Stimulated activated CD4-positive, alpha-beta T cell treated with anti-CD3 and anti-CD28 coated beads, TNF-alpha, amount 100 ng/mL, for 1 hour (primary cell): ENCODE measurements around the gene SLC46A3.
"Not testable (repeated sequence)": the region's sequence is repeated elsewhere in the genome, so short reads cannot be mapped to it uniquely, and the experiment has no call there.

Experiments used
- DNase-seq, 3 donors: peaks; one replicate each; pipeline ENCODE4 v3.0.0-alpha.2; 2020; ENCODE audit warnings: low read depth in 3 of 3, low spot score in 1 of 3

Gene SLC46A3

DNA sequence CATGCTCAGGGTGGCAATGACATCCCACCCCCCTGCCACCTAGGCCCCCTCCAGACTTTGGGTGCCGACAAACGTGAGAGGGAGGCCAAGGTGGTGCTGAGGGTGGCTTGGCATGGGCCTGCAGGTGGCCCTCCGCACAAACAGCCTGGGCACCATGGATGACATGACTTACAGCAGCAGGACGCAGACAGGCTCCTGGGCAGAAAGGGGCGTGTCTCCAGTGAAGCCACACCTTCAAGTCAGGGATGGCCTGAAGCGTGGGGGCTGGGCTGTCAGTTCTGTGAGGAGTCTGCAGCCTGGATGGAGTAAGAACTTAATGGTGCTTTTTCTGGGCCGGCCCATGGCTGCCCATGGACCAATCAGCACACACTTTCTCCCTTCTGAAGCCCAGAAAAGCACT is 34.5 kb downstream of the SLC46A3 start:
- DNase-seq, result no peak

DNA sequence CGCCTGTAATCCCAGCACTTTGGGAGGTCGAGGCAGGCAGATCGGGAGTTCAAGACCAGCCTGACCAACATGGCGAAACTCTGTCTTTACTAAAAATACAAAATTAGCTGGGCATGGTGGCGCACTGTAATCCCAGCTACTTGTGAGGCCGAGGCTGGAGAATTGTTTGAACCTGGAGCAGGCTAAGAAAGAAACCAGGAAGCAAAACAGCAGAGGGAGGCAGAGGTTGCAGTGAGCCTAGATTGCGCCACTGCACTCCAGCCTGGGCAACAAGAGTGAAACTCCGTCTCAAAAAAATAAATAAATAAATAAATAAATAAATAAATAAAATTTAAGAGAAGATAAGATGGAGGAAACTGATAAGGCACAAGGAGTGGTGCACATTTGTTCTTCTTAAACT is 35.6 kb downstream of the SLC46A3 start:
- DNase-seq, result not testable (repeated sequence)

DNA sequence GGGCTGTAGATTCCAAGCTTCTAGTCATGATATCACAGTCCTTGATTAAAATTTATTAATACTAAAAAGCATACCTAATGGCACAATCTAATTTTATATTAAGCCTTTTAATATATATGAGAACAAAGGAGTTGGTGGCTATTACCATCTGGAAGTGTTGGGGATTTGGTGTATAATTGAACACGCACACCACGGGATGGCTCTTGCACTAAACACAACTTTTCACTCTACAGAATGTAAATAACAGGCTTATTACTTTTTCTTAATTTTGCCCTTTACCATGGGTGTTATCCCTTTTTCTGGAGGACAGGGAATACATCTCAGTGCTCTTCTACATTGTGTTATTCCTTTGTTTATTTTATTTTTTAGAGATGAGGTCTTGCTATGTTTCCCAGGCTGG is 38.2 kb downstream of the SLC46A3 start:
- no peak for DNase-seq

DNA sequence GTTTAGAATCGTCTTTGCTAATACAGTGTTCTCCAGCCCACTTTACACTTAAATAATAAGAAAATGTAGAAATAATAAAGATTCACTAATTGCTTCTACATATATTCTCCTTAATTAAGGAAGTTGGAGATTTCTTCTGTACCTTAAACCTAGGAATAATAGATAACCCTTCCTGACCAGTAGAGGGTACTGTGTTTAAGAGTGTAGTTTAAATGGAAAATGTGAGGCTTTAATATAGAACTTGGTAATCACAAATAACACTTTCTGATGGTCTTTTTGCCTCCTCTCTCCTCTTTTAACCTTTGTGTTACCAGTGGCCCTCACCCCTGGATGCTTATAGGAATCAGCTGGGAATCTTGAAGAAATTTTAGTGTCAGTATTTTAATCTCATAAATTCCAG is 39.1 kb downstream of the SLC46A3 start:
- no peak for DNase-seq

DNA sequence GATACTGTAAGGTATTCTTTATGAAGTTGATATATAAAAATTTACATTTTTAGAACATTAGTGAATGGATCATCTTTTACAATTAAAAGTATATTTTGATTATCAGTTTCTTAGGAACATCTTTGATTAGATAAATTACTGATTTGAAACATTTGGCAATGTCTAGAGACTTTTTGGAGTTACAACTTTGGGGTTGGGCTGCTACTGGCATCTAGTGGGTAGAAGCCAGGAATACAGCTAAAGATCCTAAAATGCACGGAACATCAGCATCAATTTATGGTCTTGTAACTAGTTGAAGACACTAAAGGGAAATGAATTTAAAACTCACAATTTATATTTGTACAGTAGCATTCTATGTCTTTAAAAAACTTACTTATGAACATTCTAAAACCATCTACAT is 40.0 kb downstream of the SLC46A3 start:
- DNase-seq, result no peak

DNA sequence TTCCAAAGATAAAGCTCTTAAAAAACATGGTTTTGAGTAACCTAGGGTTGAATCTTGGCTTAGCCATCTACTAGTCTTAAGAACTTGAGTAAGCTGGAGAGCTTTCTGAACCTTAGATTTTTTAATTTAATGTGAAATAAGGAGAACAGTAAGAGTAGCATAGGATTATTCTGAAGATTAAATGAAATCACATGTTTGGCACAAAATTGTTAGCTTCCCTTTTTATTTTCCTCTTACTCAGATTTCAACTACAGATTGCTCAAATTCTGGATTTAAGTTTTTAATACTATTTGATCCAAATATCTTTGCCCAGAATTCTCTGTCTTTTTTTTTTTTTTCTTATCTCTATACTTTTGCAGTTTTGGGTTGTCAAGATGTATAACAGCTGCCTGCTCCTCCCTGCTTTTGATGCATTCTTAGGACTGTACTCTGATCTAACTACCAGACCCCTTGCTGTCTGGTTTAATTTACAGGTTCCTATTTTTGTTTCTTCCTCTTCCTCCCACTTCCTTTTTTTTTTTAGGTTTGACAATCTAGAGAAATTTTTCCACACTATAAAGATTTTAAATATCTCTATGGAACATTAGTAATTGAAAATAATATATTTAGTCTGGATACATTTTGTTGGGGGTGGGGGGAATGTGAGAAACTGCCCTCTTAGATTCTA is 47.5 kb downstream of the SLC46A3 start:
- DNase-seq, result no peak

DNA sequence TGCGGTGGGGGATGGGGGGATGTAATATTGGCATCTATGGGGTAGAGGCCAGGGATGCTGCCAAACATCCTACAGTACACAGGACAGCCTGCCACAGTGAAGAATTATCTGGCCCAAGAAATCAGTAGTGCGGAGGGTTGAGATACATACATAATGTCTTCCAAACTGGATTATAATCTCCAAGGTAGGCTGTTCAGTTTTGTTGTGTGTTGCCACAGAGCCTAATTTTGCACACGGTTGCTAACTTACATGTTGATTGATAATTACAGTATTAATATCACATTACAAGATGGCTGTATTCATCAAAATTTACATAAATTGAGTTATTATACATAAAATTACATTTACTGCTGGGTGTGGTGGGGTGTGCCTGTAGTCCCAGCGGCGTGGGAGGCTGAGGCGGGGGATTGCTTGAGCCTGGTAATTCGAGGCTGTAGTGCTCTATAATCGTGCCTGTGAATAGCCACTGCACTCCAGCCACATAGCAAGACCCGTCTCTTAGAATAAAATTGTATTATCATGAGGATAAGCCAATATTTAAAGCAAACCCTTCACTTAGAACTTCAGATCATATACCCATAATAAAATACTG is 51.8 kb downstream of the SLC46A3 start:
- DNase-seq, result no peak

DNA sequence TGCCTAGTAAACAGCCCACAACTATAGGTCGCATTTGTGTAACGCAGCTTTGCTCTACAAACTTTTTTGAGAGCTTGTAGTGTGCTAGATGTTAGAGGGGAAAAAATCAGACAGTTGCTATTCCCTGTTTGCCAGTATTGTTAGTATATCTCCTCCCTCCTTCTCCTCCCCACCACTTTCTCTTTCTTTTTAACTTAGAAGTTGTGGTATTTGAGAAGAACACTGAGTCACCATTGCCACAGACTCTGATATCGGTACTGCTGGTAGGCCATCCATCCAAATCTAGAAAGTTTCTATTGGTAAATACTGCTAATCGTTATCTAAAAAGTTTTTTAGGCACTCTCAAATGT is 59.2 kb downstream of the SLC46A3 start:
- DNase-seq, result no peak

DNA sequence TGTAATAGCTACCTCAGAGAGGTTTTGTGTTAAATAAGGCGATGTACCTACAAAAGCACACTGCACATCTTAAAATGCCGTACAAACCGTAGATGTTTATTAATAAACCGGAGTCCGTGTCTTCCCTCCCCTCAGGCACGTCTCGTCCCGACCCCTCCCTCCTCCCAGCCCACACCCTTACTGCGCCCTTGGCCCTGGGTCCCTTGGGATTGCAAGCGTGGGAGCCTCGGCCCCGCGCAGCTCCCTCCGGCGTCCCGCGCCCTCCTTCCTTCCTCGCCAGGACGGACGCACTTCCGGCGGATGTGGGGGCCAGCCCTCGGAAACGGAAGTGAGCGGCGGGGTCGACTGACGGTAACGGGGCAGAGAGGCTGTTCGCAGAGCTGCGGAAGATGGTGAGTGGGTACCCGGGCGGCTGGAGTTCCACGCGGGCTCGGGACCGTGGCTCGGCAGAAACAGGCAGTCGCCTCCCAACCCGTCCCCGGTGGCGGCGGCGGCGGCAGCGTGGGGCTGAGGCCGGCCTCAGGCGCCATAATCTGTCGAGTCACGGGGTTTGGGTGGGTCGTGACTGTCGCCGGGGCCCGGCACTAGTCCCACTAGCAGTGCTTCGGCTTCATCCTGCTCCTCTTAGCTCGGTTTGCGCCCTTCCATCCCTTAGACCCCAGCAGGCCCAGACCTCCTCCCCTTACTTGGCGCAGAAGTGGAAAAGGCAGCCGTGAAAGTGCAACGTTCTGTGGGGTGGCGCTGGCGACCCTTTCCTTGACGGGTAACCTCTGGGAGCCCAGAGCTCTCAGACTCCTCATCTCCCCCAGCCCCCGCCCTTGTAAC is 59.8 kb downstream of the SLC46A3 start, which contains the start of gene POMP:
POMP (plus strand) TSS at position 335 of the 825 bp plus-strand sequence; CDS start at position 390, 55 bp downstream.
- peak; percentile 67 to 86 (median 75) for DNase-seq

DNA sequence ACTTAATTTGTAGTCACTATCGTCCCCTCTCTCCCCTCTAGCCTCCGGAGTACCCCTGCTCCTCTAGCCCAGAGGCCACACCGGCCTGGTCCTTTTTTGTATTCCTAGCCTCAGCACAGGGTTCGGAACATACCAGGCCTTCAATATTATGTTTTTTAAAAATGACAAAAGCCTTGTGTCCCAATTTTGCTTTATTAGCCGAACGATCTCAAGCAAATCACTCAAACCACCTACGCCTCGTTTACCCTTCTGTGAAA is 60.3 kb downstream of the SLC46A3 start:
- DNase-seq, result no peak

DNA sequence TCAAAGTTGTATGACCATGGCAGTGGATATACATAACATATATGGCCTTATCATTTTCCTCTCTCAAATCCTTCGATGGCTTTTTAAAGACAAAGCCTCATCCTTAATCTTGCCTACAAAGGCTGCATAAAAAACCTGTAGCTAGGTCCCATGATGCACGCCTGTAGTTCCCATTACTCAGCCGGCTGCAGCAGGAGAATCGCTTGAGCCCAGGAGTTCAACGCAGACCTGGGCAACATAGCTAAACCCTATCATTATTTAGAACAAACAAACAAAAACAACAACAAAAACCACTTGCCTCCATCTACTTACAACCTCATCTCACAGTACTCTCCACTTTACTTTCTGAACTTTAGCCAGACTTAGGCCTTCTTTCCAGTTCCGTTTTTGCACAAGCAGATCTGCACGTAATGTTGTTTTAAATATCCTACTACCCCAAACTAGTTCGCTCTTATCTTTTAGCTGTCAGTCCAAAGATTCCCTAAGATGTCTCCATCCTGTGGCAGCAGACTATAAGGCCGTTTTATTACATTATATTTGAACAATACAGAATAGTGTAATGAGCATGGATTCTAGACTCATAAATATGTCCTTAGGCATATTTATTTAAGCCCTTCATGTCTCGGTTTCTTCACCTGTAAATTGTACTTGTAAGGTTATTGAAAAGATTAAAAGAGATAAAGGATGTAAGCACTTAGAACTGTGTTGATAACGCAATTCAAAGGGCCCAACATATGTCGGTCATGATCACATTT is 60.8 kb downstream of the SLC46A3 start:
- DNase-seq, result no peak

DNA sequence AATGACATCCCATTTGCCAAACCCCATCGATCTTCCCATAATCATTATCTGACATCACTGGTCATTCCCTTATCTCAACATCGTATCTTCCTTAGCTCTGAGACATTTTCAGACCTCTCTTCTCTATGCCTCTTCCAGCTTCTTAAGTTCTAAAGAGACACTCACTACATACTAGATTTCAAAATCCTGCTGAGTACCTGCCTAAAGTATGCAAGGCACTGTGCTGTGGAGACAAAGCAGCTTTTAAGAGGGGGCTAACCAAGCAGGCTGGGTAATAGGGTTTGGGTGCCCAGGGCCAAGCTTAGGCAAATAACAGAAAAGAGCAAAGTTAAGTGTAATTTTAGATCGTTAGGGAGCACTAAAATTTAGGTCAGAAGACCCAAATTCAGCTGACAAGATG is 63.2 kb downstream of the SLC46A3 start:
- no peak for DNase-seq

DNA sequence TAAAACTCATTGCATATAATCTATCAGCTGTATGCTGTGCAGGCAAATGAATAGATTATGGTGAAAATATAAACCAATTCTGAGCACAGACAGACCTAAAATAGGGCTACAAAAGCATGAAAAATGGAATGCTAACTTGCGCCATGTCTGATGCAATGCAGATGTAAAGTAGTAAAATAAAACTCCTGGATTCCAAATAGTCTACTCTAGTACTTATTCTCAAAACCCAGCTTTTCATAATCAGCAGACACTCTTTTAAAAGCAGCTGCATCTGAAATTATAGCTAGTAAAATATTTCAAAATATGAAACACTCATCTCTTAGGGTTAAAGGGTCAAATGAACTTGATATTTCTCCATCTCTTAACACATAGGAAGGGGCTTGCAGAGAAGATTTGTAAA is 64.5 kb downstream of the SLC46A3 start:
- no peak for DNase-seq

DNA sequence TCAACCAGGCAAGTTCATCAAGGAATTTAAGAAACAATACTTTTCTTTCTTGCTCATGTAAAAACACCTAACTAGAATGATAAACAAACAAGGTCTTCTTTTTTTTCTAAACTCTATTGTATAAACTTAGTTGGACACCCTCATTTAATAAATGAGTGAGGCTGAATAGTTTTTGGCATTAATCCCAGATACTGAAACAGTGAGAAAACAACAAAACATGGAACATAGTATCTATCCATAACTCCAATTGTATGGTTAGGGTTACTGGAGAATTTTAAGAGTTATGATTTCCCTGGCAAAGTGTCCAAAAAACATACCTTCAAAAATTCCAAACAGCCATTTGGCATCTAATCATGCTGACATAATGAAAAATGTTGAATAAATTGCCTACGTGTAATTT is 65.7 kb downstream of the SLC46A3 start:
- DNase-seq, result no peak

DNA sequence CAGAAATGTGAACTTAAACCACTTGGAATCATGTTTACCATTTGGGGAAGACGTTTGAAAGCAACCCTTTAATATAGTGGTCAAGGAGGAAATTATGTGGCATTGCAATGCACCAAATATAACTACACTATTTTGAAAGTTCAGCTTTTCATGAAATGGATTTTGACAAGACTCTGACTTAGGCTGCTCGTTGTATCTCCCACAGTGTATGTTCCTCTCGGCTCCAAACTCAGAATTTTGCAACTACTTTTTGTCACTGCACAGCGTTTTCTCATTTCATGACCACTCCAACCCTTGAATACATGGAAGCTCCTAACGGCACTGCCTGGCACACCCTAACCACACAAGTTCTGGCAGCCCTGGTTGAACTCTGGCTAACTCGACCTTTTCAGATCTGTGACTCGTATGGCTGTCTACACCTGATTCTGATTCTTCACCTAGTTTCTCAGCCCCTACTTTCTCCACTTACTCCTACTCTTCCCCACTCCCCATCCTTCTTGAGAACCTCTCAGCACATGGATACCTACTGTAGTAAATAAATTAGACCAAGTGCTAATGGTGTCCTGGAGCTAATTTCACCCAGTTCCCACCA is 66.9 kb downstream of the SLC46A3 start:
- DNase-seq, result no peak

DNA sequence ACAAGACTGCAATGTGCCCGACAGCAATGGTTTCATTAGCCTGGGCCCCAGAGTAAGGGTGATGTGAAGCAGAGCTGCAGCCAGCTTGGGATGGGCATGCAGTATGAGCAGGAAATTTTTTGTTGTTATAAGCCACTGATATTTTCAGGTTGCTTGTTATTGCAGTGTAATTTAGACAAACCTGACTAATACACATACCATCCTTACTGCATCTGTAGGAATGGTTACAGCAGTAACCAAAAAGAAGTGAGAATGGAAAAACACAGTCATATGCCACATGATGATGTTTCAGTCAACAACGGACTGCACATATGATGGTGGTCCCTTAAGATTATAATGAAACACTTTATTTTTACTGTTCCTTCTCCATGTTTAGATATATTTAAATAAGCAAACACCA is 68.5 kb downstream of the SLC46A3 start:
- no peak for DNase-seq
